GM11168 (cell line): ENCODE measurements around the gene MYO5B.

ENCODE experiments used
- in situ Hi-C: fragments of 300-500 bp; cut with MboI; formaldehyde crosslinking; loops from one replicate; pipeline ENCODE4 v1.12.0; 2022; ENCODE audit warnings: low sequenced_read_pairs; ENCODE audit not compliant: unreplicated experiment

Gene MYO5B

GRCh38 chr18:49869354-49869753 lies 325.6 kb downstream of the MYO5B start:
- in situ Hi-C loops = loop anchor here (10.0 kb wide), 1 partner anchor 345 kb away; no protein-coding TSS in a partner anchor

- in situ Hi-C loops = loop anchor here (10.0 kb wide), 1 partner anchor 342 kb away; no protein-coding TSS in a partner anchor
Observed at GRCh38 chr18:49866680-49867079, 328.3 kb downstream of the MYO5B start.

DNA sequence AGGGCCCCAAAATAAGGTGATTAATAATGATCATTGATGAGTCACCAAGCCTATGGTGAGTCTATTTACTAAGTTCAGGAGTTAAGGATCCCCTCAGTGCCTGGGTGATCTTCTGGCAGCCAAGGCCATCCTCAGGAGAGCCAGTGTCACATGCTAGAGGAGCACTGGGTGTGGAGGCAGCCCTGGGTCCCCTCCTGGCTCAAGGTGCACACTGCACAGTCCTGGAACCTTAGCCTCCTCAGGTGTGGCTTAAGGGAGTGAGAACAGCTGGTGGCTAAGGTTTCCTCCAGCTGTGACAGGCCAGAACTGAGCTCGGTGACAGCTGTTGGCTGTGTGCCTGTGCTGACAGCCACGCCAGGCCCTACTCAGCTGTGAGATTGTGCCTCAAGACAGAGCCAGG lies 329.5 kb downstream of the MYO5B start:
- in situ Hi-C loops = loop anchor here (10.0 kb wide), 1 partner anchor 341 kb away; no protein-coding TSS in a partner anchor

GRCh38 chr18:49863769-49864621 lies 331.0 kb downstream of the MYO5B start:
- in situ Hi-C loops = loop anchor here (10.0 kb wide), 1 partner anchor 339 kb away; no protein-coding TSS in a partner anchor

GRCh38 chr18:49862656-49863385 lies 332.1 kb downstream of the MYO5B start:
- in situ Hi-C loops = loop anchor here (10.0 kb wide), 1 partner anchor 338 kb away; no protein-coding TSS in a partner anchor

- in situ Hi-C loops = loop anchor here (10.0 kb wide), 1 partner anchor 337 kb away; no protein-coding TSS in a partner anchor
Observed at GRCh38 chr18:49861659-49862058, 333.3 kb downstream of the MYO5B start.

DNA sequence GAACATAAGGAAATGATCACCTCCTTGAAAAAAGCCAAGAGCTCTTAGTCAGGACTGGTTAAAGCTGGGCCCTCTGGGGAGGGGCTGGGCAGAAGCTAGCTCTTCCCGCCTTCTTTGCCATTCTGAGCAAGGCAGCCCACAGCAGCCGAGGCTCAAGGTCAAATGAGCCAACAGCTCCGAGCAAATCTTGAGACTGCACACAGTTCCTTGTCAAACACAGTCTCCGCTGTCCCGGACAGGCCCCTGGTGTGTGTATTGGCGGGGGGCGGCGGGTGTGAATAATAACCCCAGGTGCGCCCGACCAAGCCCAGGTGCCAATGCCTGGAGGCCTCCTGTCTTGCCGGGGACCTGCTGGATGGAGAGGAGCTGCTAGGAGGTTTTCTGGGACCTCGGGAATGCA lies 335.2 kb downstream of the MYO5B start:
- in situ Hi-C loops = loop anchor here (10.0 kb wide), 1 partner anchor 335 kb away; no protein-coding TSS in a partner anchor

- in situ Hi-C loops = no loop called here
Observed at GRCh38 chr18:49859021-49859359, 336.0 kb downstream of the MYO5B start.

GRCh38 chr18:49858309-49859020 lies 336.5 kb downstream of the MYO5B start:
- in situ Hi-C loops = no loop called here

DNA sequence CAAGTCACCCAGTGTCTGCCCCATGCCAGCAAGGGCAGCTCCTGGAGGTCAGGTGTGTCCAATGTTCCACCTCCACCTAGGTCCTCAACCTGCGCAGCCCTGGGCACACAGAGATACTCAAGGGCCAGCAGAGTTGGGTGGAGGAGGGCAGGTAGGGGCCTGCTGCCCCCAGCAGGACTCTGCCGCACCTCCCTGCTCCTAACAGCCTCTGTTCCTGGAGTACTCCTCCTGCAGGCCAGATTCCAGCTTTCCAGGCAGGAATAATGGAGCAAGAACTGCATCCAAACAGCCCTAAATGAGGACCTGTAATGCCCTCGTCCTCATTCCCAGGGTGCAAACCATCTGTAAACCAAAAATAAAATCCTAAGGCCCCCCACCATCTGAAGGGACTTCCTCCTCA lies 337.2 kb downstream of the MYO5B start:
- in situ Hi-C loops = no loop called here

- in situ Hi-C loops = no loop called here
Observed at GRCh38 chr18:49856496-49856895, 338.5 kb downstream of the MYO5B start.

DNA sequence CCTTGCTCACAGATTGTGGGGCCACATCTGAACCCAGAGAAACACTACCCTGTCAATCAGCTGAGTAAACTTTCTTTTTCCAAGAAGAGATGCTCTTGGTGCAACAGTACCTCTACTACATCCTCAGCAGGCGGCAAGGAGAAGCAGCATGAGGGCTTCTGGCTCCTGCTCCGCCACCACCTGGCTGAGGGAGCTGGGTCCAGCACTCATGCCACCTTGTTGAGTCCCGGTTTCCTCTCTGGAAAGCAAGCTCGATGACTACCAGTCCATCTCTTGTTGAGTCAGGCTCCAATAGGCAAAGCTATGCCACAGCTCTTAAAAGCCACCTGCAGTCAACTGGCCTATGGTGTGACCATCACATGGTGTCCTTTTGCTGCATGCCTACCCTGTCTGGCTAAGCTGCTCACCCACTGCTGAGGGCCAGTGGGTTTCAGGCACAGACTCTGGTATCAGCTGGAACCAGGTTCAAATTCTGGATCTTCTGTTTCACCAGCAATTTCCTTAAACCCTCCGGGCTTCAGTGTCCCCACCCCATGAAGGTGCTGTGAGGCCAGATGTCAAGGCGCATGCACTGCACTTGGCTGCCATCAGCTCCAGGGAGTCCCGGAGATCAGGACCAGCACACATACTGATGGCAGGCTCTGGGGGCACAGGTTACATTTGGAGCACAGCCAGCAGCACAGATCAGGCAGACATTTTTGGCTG lies 339.1 kb downstream of the MYO5B start:
- in situ Hi-C loops = no loop called here

- in situ Hi-C loops = no loop called here
Observed at GRCh38 chr18:49854681-49855080, 340.3 kb downstream of the MYO5B start.

- in situ Hi-C loops = no loop called here
Observed at GRCh38 chr18:49853436-49853835, 341.5 kb downstream of the MYO5B start.

- in situ Hi-C loops = no loop called here
Observed at GRCh38 chr18:49853011-49853410, 341.9 kb downstream of the MYO5B start.

- in situ Hi-C loops = no loop called here
Observed at GRCh38 chr18:49851624-49852023, 343.3 kb downstream of the MYO5B start.

GRCh38 chr18:49850636-49851035 lies 344.3 kb downstream of the MYO5B start:
- in situ Hi-C loops = no loop called here

GRCh38 chr18:49849331-49850217 lies 345.4 kb downstream of the MYO5B start:
- in situ Hi-C loops = no loop called here

GRCh38 chr18:49848115-49848514 lies 346.8 kb downstream of the MYO5B start:
- in situ Hi-C loops = no loop called here
